Stimulated activated CD8-positive, alpha-beta memory T cell treated with anti-CD3 and anti-CD28 coated beads, Interleukin-12 subunit alpha, Interleukin-12 subunit beta, amount 100 ng/mL, for 1 hour (primary cell): ENCODE results near the gene PCDHB16.
"Not testable (repeated sequence)": the region's sequence is repeated elsewhere in the genome, so short reads cannot be mapped to it uniquely, and the experiment has no call there.

ENCODE experiments used
- DNase-seq: peaks from one replicate; pipeline ENCODE4 v3.0.0-alpha.2; 2020; ENCODE audit warnings: low read depth

PCDHB16 gene

DNA sequence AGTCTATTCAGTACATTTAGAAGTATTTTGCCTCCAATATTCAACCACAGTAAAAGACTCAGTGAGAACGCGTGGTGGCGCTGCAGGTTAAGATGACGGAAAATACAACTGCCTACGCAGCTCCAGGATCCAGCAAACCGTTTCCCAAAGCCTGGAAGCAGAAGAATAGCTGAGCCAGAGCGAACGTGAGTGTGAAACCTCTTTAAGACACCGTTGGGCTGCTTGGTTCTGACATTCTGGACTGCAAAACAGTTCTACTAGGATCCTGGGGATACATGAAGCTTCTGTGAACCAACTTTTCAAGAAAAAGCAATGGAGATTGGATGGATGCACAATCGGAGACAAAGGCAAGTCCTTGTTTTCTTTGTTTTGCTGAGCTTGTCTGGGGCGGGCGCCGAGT, at the start of gene PCDHB16:
TSS of gene PCDHB16 (plus strand) at position 140 of the 400 bp plus-strand sequence. CDS start at position 313, 173 bp downstream.
- no peak for DNase-seq

DNA sequence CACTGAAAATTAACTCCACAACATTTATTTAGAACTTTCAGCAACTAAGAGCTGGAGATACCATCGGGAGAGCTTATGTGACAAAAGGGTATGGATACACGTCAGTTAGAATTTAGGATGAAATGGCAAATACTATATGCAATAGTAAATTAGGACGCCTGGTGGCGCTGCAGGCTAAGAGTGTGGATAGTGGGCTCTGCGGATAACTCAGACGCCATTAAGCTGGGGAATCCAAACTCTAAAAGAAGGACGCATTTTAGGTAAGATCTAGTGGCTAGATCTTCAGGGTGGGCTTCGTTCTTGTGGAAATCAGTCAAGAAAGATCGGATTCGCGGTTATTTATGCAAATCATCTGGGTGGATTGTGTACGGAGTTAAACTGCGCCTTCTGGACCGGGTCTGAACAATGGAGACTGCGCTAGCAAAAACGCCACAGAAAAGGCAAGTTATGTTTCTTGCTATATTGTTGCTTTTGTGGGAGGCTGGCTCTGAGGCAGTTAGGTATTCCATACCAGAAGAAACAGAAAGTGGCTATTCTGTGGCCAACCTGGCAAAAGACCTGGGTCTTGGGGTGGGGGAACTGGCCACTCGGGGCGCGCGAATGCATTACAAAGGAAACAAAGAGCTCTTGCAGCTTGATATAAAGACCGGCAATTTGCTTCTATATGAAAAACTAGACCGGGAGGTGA, 47.0 kb upstream of the PCDHB16 start, which contains the start of gene PCDHB5:
TSS of gene PCDHB5 (plus strand) at position 177 of the 688 bp plus-strand sequence. CDS start at position 406, 229 bp downstream.
- DNase-seq, result no peak

DNA sequence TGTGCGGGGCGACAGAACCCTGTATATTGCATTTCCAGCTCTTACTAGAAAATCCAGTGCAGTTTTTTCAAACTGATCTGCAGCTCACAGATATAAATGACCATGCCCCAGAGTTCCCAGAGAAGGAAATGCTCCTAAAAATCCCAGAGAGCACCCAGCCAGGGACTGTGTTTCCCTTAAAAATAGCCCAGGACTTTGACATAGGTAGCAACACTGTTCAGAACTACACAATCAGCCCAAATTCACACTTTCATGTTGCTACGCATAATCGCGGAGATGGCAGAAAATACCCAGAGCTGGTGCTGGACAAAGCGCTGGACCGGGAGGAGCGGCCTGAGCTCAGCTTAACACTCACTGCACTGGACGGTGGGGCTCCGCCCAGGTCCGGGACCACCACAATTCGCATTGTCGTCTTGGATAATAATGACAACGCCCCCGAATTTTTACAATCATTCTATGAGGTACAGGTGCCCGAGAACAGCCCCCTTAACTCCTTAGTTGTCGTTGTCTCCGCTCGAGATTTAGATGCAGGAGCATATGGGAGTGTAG, 46.4 kb upstream of the PCDHB16 start:
- no peak for DNase-seq

DNA sequence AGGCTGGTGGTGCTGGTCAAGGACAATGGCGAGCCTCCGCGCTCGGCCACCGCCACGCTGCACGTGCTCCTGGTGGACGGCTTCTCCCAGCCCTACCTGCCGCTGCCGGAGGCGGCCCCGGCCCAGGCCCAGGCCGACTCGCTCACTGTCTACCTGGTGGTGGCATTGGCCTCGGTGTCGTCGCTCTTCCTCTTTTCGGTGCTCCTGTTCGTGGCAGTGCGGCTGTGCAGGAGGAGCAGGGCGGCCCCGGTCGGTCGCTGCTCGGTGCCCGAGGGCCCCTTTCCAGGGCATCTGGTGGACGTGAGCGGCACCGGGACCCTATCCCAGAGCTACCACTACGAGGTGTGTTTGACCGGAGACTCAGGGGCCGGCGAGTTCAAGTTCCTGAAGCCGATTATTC, 44.8 kb upstream of the PCDHB16 start:
- not testable (repeated sequence) for DNase-seq

DNA sequence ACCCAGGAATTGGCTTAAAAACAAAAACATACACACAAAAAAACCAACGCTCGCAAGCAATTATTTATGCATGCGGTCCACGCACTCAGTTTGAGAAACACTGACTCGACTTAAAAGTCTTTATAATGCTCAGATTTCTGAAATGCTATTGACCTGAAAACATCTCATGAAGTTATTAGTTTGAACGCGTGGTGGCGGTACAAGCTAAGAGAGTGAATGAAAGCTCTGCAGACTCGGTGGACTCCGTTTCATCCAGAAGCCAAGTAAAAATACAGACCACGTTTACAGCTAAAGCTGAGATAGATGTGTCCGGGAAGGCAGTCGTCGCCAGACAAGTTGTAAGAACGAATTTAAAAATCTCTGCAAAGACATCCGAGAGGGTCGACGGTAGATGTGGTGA, 32.4 kb upstream of the PCDHB16 start, which contains the start of gene PCDHB6:
TSS of gene PCDHB6 (plus strand) at position 246 of the 400 bp plus-strand sequence. CDS start 201 bp downstream, outside the sequence.
- DNase-seq, result no peak

DNA sequence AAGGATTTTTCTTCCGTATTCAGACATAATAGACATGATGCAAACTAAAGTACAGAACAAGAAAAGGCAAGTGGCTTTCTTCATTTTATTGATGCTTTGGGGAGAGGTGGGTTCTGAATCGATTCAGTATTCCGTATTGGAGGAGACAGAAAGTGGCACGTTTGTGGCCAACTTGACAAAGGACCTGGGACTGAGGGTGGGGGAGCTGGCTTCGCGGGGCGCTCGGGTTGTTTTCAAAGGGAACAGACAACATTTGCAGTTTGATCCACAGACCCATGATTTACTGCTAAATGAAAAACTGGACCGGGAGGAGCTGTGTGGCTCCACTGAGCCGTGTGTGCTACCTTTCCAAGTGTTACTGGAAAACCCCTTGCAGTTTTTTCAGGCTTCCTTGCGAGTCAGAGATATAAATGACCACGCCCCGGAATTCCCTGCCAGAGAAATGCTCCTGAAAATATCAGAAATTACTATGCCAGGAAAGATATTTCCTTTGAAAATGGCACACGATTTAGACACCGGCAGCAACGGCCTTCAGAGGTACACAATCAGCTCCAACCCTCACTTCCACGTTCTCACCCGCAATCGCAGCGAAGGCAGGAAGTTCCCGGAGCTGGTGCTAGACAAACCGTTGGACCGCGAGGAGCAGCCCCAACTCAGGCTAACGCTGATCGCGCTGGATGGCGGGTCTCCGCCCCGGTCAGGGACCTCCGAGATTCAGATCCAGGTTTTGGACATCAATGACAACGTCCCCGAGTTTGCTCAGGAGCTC, 31.8 kb upstream of the PCDHB16 start:
- no peak for DNase-seq

DNA sequence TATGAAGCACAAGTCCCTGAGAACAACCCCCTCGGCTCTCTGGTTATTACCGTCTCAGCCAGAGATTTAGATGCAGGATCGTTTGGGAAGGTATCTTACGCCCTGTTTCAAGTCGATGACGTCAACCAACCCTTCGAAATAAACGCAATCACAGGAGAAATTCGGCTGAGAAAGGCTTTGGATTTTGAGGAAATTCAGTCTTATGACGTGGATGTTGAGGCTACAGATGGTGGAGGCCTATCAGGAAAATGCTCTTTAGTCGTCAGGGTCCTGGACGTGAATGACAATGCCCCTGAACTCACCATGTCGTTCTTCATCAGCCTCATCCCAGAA, 31.2 kb upstream of the PCDHB16 start:
- DNase-seq, result no peak

DNA sequence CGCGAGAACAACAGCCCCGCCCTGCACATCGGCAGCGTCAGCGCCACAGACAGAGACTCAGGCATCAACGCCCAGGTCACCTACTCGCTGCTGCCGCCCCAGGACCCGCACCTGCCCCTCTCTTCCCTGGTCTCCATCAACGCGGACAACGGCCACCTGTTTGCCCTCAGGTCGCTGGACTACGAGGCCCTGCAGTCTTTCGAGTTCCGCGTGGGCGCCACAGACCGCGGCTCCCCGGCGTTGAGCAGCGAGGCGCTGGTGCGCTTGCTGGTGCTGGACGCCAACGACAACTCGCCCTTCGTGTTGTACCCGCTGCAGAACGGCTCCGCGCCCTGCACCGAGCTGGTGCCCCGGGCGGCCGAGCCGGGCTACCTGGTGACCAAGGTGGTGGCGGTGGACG, 30.6 kb upstream of the PCDHB16 start:
- DNase-seq, result not testable (repeated sequence)

DNA sequence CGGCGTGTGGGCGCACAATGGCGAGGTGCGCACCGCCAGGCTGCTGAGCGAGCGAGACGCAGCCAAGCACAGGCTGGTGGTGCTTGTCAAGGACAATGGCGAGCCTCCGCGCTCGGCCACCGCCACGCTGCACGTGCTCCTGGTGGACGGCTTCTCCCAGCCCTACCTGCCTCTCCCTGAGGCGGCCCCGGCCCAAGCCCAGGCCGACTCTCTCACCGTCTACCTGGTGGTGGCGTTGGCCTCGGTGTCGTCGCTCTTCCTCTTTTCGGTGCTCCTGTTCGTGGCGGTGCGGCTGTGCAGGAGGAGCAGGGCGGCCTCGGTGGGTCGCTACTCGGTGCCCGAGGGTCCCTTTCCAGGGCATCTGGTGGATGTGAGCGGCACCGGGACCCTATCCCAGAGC, 30.1 kb upstream of the PCDHB16 start:
- not testable (repeated sequence) for DNase-seq

DNA sequence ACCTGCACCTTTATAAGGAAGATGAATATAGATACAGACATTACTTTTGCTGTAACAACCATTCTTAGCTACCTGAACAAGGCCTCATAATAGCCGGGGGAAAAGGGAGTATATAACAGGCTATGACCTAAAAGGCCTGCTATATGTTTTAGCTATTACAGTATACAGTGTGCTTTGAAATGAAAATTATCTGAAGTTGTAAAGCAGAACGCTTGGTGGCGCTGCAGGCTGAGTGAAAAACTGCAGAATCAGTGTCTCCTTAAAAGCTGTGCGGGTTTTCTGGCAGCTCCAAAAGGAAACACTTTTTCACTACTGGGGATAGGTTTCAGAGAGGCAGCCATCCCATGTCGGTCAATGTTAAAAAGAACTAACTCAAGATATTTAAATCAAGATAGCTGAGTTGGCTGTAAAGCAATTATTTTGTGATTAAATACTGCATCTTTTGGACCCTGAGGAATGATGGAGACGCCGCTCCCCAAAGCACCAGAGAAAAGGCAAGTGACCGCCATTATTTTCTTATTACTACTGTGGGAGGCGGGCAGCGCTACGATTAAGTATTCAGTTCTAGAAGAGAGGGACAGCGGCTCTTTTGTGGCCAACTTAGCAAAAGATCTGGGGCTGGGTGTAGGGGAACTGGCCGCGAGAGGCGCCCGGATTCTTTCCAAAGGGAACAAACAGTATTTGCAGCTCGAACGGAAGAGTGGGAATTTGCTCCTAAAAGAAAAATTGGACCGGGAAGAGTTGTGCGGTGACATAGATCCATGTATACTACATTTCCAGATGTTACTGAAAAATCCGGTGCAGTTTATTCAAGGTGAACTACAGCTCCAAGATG, 26.4 kb upstream of the PCDHB16 start:
- DNase-seq, result no peak

DNA sequence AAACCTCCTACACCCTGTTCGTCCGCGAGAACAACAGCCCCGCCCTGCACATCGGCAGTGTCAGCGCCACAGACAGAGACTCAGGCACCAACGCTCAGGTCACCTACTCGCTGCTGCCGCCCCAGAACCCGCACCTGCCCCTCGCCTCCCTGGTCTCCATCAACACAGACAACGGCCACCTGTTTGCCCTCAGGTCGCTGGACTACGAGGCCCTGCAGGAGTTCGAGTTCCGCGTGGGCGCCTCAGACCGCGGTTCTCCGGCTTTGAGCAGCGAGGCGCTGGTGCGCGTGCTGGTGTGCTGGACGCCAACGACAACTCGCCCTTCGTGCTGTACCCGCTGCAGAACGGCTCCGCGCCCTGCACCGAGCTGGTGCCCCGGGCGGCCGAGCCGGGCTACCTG, 24.8 kb upstream of the PCDHB16 start:
- DNase-seq, result not testable (repeated sequence)

DNA sequence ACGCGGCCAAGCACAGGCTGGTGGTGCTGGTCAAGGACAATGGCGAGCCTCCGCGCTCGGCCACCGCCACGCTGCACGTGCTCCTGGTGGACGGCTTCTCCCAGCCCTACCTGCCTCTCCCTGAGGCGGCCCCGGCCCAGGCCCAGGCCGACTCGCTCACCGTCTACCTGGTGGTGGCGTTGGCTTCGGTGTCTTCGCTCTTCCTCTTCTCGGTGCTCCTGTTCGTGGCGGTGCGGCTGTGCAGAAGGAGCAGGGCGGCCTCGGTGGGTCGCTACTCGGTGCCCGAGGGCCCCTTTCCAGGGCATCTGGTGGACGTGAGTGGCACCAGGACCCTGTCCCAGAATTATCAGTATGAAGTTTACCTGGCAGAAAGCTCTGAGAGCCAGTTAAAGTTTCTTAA, 24.3 kb upstream of the PCDHB16 start:
- not testable (repeated sequence) for DNase-seq

DNA sequence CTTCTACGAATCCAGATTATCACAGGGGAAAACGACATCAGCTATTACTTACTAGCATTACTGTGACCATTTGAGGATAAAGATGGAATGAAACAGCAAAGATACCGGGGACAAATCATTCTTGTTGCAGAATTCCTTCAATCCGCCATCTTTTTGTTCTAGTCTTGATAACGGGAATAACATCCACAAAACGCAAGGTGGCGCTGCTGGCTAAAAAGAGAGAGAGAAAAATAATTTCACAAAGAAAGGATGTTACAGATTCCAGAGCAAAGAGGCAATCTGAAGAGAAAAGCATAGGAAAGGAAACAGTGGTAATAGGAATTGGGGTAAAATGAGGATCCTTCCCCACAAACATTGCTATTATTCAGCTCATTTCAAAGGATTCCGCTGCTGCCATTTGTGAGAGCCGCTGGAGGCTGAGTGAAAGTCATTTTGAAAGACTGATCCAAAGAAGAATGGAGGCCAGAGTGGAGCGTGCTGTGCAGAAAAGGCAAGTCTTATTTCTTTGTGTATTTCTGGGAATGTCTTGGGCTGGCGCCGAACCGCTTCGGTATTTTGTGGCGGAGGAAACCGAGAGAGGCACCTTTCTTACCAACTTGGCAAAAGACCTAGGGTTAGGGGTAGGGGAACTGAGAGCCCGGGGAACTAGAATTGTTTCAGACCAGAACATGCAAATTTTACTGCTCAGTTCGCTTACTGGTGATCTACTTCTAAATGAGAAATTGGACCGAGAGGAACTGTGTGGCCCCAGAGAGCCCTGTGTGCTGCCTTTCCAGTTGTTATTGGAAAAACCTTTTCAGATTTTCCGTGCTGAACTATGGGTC, 9.6 kb upstream of the PCDHB16 start, which contains the start of gene PCDHB7:
TSS of gene PCDHB7 (plus strand) at position 264 of the 824 bp plus-strand sequence. CDS start at position 456, 192 bp downstream.
- no peak for DNase-seq

DNA sequence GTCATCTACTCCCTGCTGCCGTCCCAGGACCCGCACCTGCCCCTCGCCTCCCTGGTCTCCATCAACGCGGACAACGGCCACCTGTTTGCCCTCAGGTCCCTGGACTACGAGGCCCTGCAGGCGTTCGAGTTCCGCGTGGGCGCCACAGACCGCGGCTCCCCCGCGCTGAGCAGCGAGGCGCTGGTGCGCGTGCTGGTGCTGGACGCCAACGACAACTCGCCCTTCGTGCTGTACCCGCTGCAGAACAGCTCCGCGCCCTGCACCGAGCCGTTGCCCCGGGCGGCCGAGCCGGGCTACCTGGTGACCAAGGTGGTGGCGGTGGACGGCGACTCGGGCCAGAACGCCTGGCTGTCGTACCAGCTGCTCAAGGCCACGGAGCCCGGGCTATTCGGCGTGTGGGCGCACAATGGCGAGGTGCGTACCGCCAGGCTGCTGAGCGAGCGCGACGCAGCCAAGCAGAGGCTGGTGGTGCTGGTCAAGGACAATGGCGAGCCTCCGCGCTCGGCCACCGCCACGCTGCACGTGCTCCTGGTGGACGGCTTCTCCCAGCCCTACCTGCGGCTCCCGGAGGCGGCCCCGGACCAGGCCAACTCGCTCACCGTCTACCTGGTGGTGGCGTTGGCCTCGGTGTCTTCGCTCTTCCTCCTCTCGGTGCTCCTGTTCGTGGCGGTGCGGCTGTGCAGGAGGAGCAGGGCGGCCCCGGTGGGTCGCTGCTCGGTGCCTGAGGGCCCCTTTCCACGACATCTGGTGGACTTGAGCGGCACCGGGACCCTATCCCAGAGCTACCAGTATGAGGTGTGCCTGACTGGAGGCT, 7.7 kb upstream of the PCDHB16 start:
- DNase-seq, result not testable (repeated sequence)

DNA sequence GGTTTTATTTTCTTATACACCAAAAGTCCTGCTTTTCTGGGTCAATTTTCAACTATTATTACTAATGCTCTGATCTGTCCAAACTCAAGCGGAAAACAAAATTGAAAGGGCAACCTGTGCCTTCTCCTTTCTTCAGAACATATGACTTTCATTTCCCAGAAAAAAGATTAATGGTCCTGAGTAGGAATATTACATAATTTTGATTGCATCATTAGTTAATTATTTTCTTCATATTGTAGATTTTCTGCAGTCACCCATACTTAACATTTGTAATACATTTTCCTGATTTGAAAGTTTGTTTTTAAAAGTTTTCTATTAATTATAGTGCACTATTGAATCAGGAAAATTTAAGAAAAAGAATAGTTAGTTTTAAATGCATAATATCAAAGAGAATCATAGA, 6.3 kb upstream of the PCDHB16 start:
- DNase-seq, result no peak

DNA sequence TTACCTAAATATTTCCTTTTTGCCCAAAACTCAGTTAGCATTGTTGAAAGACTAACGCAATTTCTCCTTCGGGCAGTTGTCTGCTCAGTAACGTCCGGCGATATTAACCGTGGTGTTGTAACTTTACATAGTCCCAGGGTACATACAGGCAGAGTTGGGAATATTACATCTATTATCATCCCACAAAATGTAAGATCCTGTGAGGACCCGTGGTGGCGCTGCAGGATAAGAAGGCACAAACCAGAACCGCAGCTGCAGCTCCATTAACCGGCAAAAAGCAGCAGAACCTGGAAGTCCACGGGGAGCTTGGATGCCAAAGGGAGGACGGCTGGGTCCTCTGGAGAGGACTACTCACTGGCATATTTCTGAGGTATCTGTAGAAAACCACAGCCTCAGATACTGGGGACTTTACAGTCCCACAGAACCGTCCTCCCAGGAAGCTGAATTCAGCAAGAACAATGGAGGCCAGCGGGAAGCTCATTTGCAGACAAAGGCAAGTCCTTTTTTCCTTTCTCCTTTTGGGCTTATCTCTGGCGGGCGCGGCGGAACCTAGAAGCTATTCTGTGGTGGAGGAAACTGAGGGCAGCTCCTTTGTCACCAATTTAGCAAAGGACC, 4.5 kb upstream of the PCDHB16 start, which contains the start of gene PCDHB8:
TSS of gene PCDHB8 (plus strand) at position 214 of the 615 bp plus-strand sequence. CDS start at position 459, 245 bp downstream.
- DNase-seq, result not testable (repeated sequence)

DNA sequence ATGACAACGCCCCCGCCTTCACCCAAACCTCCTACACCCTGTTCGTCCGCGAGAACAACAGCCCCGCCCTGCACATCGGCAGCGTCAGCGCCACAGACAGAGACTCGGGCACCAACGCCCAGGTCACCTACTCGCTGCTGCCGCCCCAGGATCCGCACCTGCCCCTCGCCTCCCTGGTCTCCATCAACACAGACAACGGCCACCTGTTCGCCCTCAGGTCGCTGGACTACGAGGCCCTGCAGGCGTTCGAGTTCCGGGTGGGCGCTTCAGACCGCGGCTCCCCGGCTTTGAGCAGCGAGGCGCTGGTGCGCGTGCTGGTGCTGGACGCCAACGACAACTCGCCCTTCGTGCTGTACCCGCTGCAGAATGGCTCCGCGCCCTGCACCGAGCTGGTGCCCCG, 2.8 kb upstream of the PCDHB16 start:
- DNase-seq, result not testable (repeated sequence)

DNA sequence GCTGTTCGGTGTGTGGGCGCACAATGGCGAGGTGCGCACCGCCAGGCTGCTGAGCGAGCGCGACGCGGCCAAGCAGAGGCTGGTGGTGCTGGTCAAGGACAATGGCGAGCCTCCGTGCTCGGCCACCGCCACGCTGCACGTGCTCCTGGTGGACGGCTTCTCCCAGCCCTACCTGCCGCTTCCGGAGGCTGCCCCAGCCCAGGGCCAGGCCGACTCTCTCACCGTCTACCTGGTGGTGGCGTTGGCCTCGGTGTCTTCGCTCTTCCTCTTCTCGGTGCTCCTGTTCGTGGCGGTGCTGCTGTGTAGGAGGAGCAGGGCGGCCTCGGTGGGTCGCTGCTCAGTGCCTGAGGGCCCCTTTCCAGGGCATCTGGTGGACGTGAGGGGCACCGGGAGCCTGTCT, 2.3 kb upstream of the PCDHB16 start:
- not testable (repeated sequence) for DNase-seq

DNA sequence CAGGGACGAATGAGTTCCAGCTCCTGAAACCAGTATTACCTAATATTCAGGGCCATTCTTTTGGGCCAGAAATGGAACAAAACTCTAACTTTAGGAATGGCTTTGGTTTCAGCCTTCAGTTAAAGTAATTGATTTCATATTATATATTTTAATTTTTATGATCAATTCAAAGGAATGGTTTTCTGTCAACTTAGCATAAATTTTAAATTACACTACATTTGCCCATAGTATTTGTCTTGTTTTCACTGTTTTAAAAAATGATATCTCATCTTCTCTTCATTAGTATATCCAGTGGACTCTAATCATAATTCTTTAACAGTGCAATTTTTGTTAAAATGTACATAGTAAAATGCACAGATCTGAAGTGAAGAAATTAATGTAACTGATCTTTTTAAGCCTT, 1.9 kb upstream of the PCDHB16 start:
- DNase-seq, result no peak
